OCI-LY7 (cell line): Measurements from ENCODE around the gene CXCL9.

Experiments
- CTCF ChIP-seq: fragments of 200-600 bp; sonication (generic); conservative IDR thresholded peaks from 2 replicates; pipeline ENCODE4 v1.5.1; 2014; ENCODE audit warnings: mild to moderate bottlenecking, antibody characterized with exemption, low read length, moderate library complexity, mixed read lengths
- EZH2phosphoT487 ChIP-seq: fragments of 200-600 bp; sonication (generic); IDR thresholded peaks from 2 replicates; pipeline ENCODE4 v1.6.1; 2018; ENCODE audit warnings: low read depth, borderline replicate concordance, mild to moderate bottlenecking, mixed run types, antibody characterized with exemption, low read length, moderate library complexity, mixed read lengths

GRCh38 chr4:76010576-76010975 lies 3.3 kb upstream of the CXCL9 start:
- TF ChIP-seq CTCF (no peak), EZH2phosphoT487 (no peak)
